ENCODE data around the gene ZMYND8. TPM values are rescaled to one million over a fixed set of nuclear protein-coding genes. Genes with fewer than 3 reads are reported as not detected.

Gene ZMYND8
- total and polyA plus RNA-seq, 7 donors: 7.8 to 46.0 (median 24.8) TPM

DNA sequence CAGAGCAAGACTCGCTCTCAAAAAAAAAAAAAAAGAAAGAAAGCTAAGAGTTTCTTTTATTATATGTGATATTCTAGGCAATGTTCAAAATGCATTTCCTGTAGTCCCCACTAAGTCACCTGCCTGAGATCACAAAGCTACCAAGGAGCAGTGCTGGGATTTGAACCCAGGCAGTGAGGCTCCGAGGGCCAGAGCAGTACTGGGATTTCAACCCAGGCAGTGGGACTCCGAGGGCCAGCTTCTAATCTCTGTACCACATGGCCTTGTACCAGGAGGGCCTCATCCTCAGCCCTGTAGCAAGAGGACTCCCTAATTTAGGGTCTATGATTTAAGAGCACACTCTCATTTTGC lies 39.7 kb downstream of the ZMYND8 start:
- intact Hi-C loops (cut with DNase I): loop anchor here (1.0 to 5.0 kb wide), 2 partner anchors 43 to 44 kb away; no protein-coding TSS in a partner anchor
- H3K9me3 ChIP-seq: no peaks in the 10 kb centered on the region
- H3K27me3 ChIP-seq: no peaks in the 10 kb centered on the region
- no peak overlapping the region for H3K4me3 ChIP-seq
- TF ChIP-seq EP300 (IDR thresholded peaks at IDR 0.05): no peak
- TF ChIP-seq, protein P1, sequence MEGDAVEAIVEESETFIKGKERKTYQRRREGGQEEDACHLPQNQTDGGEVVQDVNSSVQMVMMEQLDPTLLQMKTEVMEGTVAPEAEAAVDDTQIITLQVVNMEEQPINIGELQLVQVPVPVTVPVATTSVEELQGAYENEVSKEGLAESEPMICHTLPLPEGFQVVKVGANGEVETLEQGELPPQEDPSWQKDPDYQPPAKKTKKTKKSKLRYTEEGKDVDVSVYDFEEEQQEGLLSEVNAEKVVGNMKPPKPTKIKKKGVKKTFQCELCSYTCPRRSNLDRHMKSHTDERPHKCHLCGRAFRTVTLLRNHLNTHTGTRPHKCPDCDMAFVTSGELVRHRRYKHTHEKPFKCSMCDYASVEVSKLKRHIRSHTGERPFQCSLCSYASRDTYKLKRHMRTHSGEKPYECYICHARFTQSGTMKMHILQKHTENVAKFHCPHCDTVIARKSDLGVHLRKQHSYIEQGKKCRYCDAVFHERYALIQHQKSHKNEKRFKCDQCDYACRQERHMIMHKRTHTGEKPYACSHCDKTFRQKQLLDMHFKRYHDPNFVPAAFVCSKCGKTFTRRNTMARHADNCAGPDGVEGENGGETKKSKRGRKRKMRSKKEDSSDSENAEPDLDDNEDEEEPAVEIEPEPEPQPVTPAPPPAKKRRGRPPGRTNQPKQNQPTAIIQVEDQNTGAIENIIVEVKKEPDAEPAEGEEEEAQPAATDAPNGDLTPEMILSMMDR (IDR thresholded peaks at IDR 0.05): no peak
- TF ChIP-seq POLR2AphosphoS5 (IDR thresholded peaks at IDR 0.05): no peak
- no peak for TF ChIP-seq POLR2A (IDR thresholded peaks at IDR 0.05)
- no peaks in the 10 kb centered on the region for H3K36me3 ChIP-seq
- H3K27ac ChIP-seq: peak overlapping the region; percentile 94 to 97 (median 96)
- 92% methylated on average over 3 of the region's 3 CpGs for WGBS, 2 donors
- peaks cover 0 to 92% (median 72%) of the 10 kb centered on the region in 4 donors for H3K4me1 ChIP-seq
- no peak for DNase-seq

DNA sequence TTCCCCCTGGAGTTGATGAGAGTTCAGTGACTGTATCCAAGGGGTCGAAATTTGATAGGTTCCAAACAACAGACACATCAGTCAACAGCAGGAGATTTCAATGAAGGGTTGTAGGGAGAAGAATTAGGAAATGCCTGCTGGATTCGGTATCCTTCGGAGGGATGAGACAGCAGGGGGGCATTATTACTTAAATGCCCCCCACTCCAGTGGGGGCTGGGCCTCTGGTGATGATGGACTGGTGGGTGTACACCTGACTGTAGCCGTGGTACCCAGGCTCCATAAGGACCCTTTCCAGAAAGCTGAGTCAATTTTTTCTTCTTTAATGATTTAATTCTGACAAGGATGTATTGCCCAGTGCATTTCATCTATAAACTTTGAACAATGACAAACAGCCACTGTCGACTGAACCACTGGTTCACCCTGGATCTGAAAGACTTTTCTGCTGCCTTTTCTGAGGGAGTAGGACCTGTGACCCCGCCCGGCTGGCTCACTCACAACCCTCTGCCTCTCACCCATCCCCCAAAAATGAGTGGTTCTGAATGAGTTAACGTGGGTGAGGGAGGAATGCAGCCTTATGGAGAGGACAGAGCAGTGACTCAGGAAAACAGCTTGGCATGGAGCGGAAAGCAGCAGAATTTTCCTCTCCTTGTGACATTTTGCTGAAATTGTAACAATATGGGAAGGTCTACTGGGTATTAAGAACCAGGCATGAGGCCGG lies 41.0 kb downstream of the ZMYND8 start:
- no peaks in the 10 kb centered on the region for H3K27me3 ChIP-seq
- WGBS, 2 donors: 65 to 75% methylated on average over 10 of the region's 10 CpGs
- no peaks in the 10 kb centered on the region for H3K36me3 ChIP-seq
- intact Hi-C loops (cut with DNase I): loop anchor here (5.0 kb wide), 1 partner anchor 43 kb away; no protein-coding TSS in a partner anchor
- DNase-seq: no peak
- peak in 2 of 4 donors; percentile 39 to 44 for TF ChIP-seq POLR2AphosphoS5 (IDR thresholded peaks at IDR 0.05)
- TF ChIP-seq, protein P1 (IDR thresholded peaks at IDR 0.05): no peak
- H3K27ac ChIP-seq: peak overlapping the region; percentile 94 to 97 (median 96)
- H3K4me1 ChIP-seq: peaks cover 0 to 81% (median 62%) of the 10 kb centered on the region in 4 donors
- H3K9me3 ChIP-seq: no peaks in the 10 kb centered on the region
- no peak overlapping the region for H3K4me3 ChIP-seq

DNA sequence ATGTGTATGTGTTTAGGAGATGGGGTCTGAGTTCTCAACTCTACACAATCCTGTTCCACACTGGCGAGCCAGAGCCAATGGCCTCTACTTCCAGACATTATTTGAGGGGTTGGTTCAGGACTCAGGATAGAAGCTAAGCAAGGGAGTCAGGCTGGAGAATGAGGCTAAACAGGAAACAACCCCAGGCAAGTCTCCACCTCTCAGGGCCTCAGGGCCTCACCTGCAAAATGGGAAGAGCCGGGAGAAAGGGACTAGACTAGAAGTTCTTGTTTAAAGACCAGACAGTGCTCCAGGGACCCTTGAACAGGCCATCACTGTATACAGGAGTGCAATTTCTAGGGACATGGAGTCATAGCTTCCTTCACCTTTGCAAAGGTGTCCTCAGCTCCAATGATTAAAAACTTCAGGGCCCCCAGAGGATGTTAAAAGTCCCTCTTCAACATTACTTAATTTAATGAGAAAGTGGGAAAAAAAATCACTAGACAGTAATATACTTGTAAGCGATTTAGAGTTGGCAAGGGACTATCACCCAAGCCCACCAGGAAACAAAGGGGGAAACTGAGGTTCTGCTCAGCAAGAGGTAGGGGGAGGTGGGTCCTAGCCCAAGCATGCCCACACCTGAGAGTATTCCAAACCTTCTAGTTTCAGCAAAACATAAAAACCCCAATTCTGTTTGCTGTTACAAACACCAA lies 41.7 kb downstream of the ZMYND8 start:
- no peak overlapping the region for H3K4me3 ChIP-seq
- peak overlapping the region; percentile 94 to 97 (median 96) for H3K27ac ChIP-seq
- peaks cover 0 to 81% (median 61%) of the 10 kb centered on the region in 4 donors for H3K4me1 ChIP-seq
- WGBS, 2 donors: 95% methylated on average over 3 of the region's 3 CpGs
- no peaks in the 10 kb centered on the region for H3K9me3 ChIP-seq
- no peaks in the 10 kb centered on the region for H3K27me3 ChIP-seq
- intact Hi-C loops (cut with DNase I): loop anchor here (5.0 kb wide), 1 partner anchor 42 kb away; no protein-coding TSS in a partner anchor
- TF ChIP-seq POLR2AphosphoS5 (IDR thresholded peaks at IDR 0.05) (no peak), POLR2A (IDR thresholded peaks at IDR 0.05) (no peak), EP300 (IDR thresholded peaks at IDR 0.05) (no peak)
- TF ChIP-seq, protein P1 (IDR thresholded peaks at IDR 0.05): no peak
- no peaks in the 10 kb centered on the region for H3K36me3 ChIP-seq
- peak; percentile 56 for DNase-seq

DNA sequence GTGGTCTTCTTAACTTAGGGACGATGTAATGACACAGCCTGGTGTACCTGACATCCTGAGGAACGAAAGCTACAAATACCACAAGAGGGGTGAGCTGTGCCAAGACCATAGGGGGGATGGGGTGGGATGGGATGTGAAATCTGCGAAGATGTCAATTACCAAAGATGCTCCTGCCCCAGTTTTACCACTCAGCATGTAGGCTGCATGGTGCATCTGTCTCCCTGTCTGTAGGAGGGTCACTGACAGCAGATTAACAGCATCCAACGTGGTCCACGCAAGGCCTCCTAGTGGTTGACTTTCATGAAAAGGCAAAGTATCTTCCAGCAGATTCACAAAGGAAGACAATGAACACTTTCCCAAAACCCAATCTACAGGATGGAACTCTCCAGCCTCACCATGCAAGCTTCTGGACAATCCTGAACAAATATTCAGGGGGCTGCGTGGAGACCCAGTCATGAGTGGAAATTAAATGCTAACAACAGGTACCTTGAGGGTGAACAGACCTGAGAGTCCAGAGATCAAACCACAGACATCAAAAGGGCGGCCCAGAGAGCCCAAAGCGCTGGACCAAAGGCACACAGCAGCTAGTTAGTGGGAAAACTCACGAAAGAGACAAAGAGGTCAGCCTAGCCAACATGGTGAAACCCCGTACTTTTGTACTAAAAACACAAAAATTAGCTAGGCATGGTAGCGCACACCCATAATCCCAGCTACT lies 44.4 kb downstream of the ZMYND8 start:
- Histone ChIP-seq H3K27me3 (no peaks in the 10 kb centered on the region), H3K36me3 (peaks cover 0 to 13% (median 0%) of the 10 kb centered on the region in 4 donors), H3K27ac (peak overlapping the region; percentile 55 to 97 (median 94)), H3K9me3 (no peaks in the 10 kb centered on the region), H3K4me1 (peaks cover 0 to 82% (median 54%) of the 10 kb centered on the region in 4 donors), H3K4me3 (no peak overlapping the region)
- TF ChIP-seq POLR2AphosphoS5 (IDR thresholded peaks at IDR 0.05) (no peak), EP300 (IDR thresholded peaks at IDR 0.05) (no peak), POLR2A (IDR thresholded peaks at IDR 0.05) (no peak)
- TF ChIP-seq, protein P1 (IDR thresholded peaks at IDR 0.05): no peak
- WGBS, 2 donors: 96% methylated on average over 11 of the region's 11 CpGs
- intact Hi-C loops (cut with DNase I): no loop called here
- peak; percentile 52 for DNase-seq
